ENCODE results near the gene C22orf15.
"Not testable (repeated sequence)": the region's sequence is repeated elsewhere in the genome, so short reads cannot be mapped to it uniquely, and the experiment has no call there.

The C22orf15 gene

GRCh38 chr22:23718371-23719165 lies 44.2 kb upstream of the C22orf15 start:
- FAIRE-seq, result no peak
- no peak for DNase-seq (ENCODE audit: insufficient read length, low spot score)
- TF ChIP-seq, protein P1, sequence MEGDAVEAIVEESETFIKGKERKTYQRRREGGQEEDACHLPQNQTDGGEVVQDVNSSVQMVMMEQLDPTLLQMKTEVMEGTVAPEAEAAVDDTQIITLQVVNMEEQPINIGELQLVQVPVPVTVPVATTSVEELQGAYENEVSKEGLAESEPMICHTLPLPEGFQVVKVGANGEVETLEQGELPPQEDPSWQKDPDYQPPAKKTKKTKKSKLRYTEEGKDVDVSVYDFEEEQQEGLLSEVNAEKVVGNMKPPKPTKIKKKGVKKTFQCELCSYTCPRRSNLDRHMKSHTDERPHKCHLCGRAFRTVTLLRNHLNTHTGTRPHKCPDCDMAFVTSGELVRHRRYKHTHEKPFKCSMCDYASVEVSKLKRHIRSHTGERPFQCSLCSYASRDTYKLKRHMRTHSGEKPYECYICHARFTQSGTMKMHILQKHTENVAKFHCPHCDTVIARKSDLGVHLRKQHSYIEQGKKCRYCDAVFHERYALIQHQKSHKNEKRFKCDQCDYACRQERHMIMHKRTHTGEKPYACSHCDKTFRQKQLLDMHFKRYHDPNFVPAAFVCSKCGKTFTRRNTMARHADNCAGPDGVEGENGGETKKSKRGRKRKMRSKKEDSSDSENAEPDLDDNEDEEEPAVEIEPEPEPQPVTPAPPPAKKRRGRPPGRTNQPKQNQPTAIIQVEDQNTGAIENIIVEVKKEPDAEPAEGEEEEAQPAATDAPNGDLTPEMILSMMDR (IDR thresholded peaks at IDR 0.05; ENCODE audit: insufficient read depth, missing control alignments), result no peak

DNA sequence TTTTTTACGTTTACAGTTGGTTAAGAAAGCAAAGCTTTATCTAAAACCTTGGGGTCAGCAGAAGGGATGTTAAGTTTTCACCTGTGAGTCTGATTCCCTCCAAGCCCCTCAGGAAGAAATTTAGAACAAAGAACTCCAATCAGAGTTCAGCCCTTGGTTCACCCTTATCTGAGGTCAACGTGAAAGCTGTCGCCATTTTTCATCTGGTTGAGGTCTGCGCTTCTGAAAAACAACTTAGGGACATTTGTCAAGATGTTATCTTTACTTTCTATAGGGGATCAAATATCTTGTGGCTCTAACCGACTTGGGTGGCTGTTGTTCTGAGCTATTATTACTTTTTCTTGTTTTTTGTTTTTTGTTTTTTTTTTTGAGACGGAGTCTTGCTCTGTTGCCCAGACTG lies 41.9 kb upstream of the C22orf15 start:
- TF ChIP-seq, protein P1 (IDR thresholded peaks at IDR 0.05; ENCODE audit: insufficient read depth, missing control alignments), result no peak
- no peak for FAIRE-seq
- no peak for DNase-seq (ENCODE audit: insufficient read length, low spot score)

GRCh38 chr22:23722160-23722559 lies 40.6 kb upstream of the C22orf15 start:
- FAIRE-seq (no peak), DNase-seq (ENCODE audit: insufficient read length, low spot score) (no peak)
- TF ChIP-seq, protein P1 (IDR thresholded peaks at IDR 0.05; ENCODE audit: insufficient read depth, missing control alignments), result no peak

DNA sequence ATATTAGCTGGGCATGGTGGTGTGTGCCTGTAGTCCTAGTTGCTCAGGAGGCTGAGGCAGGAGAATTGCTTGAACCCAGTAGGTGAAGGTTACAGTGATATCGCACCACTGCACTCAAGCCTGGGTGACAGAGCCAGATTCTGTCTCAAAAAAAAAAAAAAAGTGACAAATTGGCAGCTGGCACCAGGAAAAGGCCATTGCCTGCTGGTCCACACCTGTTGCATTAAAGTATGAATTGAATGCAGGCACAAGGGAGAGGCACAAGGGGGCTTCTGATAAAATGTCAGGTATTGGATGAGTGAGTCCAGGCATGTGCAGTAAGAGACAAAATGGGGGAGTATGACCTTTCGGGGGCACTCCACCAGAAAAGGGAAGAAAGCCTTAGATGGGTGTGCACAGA lies 40.1 kb upstream of the C22orf15 start:
- DNase-seq (ENCODE audit: insufficient read length, low spot score) (no peak), FAIRE-seq (no peak)
- TF ChIP-seq, protein P1 (IDR thresholded peaks at IDR 0.05; ENCODE audit: insufficient read depth, missing control alignments), result no peak

- not testable (repeated sequence) for FAIRE-seq; DNase-seq (ENCODE audit: insufficient read length, low spot score)
Measured at GRCh38 chr22:23728108-23728507, 34.7 kb upstream of the C22orf15 start.

- DNase-seq (ENCODE audit: insufficient read length, low spot score), result no peak
- TF ChIP-seq, protein P1 (IDR thresholded peaks at IDR 0.05; ENCODE audit: insufficient read depth, missing control alignments), result no peak
- no peak for FAIRE-seq
Measured at GRCh38 chr22:23737696-23738095, 25.1 kb upstream of the C22orf15 start.

DNA sequence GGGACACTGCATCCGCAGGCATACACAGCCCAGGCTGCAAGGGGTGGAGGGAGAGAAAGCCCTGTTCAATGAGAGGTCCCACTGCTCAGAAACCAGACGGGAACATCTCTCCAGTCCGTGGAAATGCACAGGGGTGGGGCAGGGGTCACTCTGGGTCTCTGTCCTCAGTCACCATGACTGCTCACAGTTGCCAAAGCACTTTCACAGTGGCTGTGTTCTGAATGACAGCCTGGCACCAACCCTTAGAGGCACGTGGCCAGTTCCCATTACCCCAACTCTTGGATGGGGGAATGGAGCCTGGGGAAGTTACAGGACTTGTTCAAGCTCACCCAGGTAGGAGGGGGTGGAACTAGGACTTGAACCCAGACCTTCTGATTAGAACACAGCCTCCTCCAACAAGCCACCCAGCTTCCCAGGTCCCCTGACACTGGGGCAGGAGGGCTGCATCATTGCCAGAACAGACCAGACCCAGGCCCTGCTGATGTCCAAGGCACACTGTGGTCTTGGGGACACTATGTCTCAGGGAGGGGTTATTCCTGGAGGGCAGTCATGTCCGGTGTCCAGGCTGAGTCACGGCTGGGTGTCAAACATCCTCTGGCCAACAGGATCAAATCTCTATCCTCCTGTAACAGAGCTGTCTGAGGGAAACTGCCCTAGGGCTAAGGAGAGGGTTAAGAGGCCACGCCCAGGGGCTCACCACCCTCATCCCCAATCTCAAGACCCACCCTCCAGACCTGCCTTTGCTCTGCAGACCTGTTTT lies 20.1 kb upstream of the C22orf15 start:
- DNase-seq (ENCODE audit: insufficient read length, low spot score) (no peak), FAIRE-seq (no peak)
- TF ChIP-seq, protein P1 (IDR thresholded peaks at IDR 0.05; ENCODE audit: insufficient read depth, missing control alignments), result no peak
